Brain microvascular endothelial cell (primary cell): ENCODE results near the gene RTP1.
"Not testable (repeated sequence)": the region's sequence is repeated elsewhere in the genome, so short reads cannot be mapped to it uniquely, and the experiment has no call there.

ENCODE experiments used
- DNase-seq: peaks from one replicate; pipeline ENCODE4 v3.0.0-alpha.2; 2020
- H3K27ac ChIP-seq: fragments of 250-450 bp; sonication (Bioruptor Pico); 2 replicates; pipeline ENCODE4 v1.5.1; 2020; ENCODE audit warnings: mild to moderate bottlenecking, moderate library complexity
- H3K27me3 ChIP-seq: fragments of 250-450 bp; sonication (Bioruptor Pico); replicated peaks from 2 replicates; pipeline ENCODE4 v1.5.1; 2020; ENCODE audit warnings: mild to moderate bottlenecking
- H3K36me3 ChIP-seq: fragments of 250-450 bp; sonication (Bioruptor Pico); replicated peaks from 2 replicates; pipeline ENCODE4 v1.5.1; 2020; ENCODE audit warnings: mild to moderate bottlenecking
- H3K4me3 ChIP-seq: 2 replicates; pipeline ENCODE4 v1.5.1; 2011; ENCODE audit warnings: low read depth, mild to moderate bottlenecking, control low read depth, low read length, moderate library complexity
- CTCF ChIP-seq: IDR thresholded peaks from 2 replicates; pipeline ENCODE4 v1.5.1; 2011; ENCODE audit warnings: low read depth, mild to moderate bottlenecking, moderate library complexity, low read length, control low read depth, inconsistent platforms; ENCODE audit errors: missing control alignments
- in situ Hi-C: cut with HindIII; loops from 2 replicates; pipeline ENCODE4 v1.10.0; 2017; ENCODE audit warnings: low sequenced_read_pairs, low pct_ligation_motif_present

RTP1 gene

GRCh38 chr3:187236962-187237361, 39.7 kb downstream of the RTP1 start:
- DNase-seq = no peak
- in situ Hi-C loops = no loop called here
- TF ChIP-seq CTCF = no peak
- no peak overlapping the region for H3K4me3 ChIP-seq
- no peak overlapping the region for H3K27ac ChIP-seq
- H3K36me3 ChIP-seq = no peaks in the 10 kb centered on the region
- H3K27me3 ChIP-seq = no peaks in the 10 kb centered on the region

GRCh38 chr3:187237741-187238140, 40.5 kb downstream of the RTP1 start:
- DNase-seq = no peak
- TF ChIP-seq CTCF = no peak
- in situ Hi-C loops = no loop called here

GRCh38 chr3:187238239-187238638, 41.0 kb downstream of the RTP1 start:
- no peaks in the 10 kb centered on the region for H3K27me3 ChIP-seq
- in situ Hi-C loops = no loop called here
- H3K4me3 ChIP-seq = no peak overlapping the region
- no peak for TF ChIP-seq CTCF
- no peak overlapping the region for H3K27ac ChIP-seq
- DNase-seq = no peak
- no peaks in the 10 kb centered on the region for H3K36me3 ChIP-seq

More at GRCh38 chr3:187237741-187238140, 40.5 kb downstream of the RTP1 start:
- Histone ChIP-seq H3K27ac (no peak overlapping the region), H3K4me3 (no peak overlapping the region), H3K36me3 (no peaks in the 10 kb centered on the region), H3K27me3 (no peaks in the 10 kb centered on the region)

- H3K27me3 ChIP-seq, in situ Hi-C loops, H3K27ac ChIP-seq, H3K36me3 ChIP-seq, H3K4me3 ChIP-seq: not testable (repeated sequence)
- peak; percentile 37 for DNase-seq
Measured at GRCh38 chr3:187238835-187239234, 41.5 kb downstream of the RTP1 start.

GRCh38 chr3:187242435-187242834, 45.1 kb downstream of the RTP1 start:
- no peak overlapping the region for H3K4me3 ChIP-seq
- no peak for TF ChIP-seq CTCF
- in situ Hi-C loops = no loop called here
- no peaks in the 10 kb centered on the region for H3K27me3 ChIP-seq
- no peaks in the 10 kb centered on the region for H3K36me3 ChIP-seq
- DNase-seq = peak; percentile 38
- H3K27ac ChIP-seq = no peak overlapping the region

- Histone ChIP-seq H3K36me3 (no peaks in the 10 kb centered on the region), H3K4me3 (no peak overlapping the region), H3K27ac (no peak overlapping the region), H3K27me3 (no peaks in the 10 kb centered on the region)
- in situ Hi-C loops = no loop called here
- TF ChIP-seq CTCF = no peak
- no peak for DNase-seq
Measured at GRCh38 chr3:187242900-187243299, 45.6 kb downstream of the RTP1 start.
